ENCODE results near the gene HPDL. TPM values are rescaled to one million over a fixed set of nuclear protein-coding genes. Genes with fewer than 3 reads are reported as not detected.

The HPDL gene
- total and polyA plus RNA-seq, 2 of the 4 experiments (the other 2 are of a cell fraction) = 0.54 to 1.1 TPM

DNA sequence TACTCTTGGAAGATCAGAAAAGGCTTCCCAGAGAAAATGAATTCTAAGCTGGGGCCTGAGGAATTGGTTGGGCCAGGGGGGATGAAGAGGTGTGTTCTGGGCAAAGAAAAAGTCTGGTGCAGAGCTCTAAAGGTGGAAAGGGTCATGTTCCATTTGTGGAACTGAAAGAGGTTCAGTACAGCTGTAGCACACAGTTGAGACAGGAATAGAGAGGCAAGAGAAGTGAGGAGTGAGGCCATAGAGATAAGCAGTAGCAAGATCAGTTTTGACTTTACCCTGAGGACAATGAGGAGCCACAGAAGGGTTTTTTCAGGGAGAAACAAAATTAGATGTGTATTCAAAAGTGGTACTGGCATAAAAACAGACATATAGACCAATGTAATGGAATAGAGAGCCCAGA, 43.9 kb downstream of the HPDL start:
- Histone ChIP-seq H4K5ac (ENCODE audit: low read depth, low read length) (no peak overlapping the region), H3K4me1 (ENCODE audit: control insufficient read depth, insufficient read depth, low read length) (no peaks in the 10 kb centered on the region), H3K36me3 (ENCODE audit: control insufficient read depth, insufficient read depth, low read length) (no peaks in the 10 kb centered on the region), H3K23ac (ENCODE audit: low read depth, low read length) (no peak overlapping the region), H2BK15ac (ENCODE audit: low read depth, low read length) (no peak overlapping the region), H3K18ac (ENCODE audit: low read depth, low read length) (no peak overlapping the region), H3K27me3 (ENCODE audit: control insufficient read depth, insufficient read depth, low read length) (no peaks in the 10 kb centered on the region), H2AFZ (replicated peaks; ENCODE audit: low read length, poor library complexity) (no peak overlapping the region), H2AK9ac (replicated peaks; ENCODE audit: low read depth, low read length, poor library complexity) (no peak overlapping the region), H3K56ac (ENCODE audit: extremely low read depth, insufficient read depth, low read length) (no peak overlapping the region), H4K20me1 (ENCODE audit: insufficient read depth, low read length) (no peaks in the 10 kb centered on the region), H3K9ac (ENCODE audit: low read depth, low read length) (no peak overlapping the region), H2BK5ac (ENCODE audit: low read depth, low read length, poor library complexity, severe bottlenecking) (no peak overlapping the region), H3K4me2 (ENCODE audit: low read depth, low read length) (no peak overlapping the region), H3K4me3 (ENCODE audit: insufficient read depth, low read depth, low read length) (no peak overlapping the region), H3K27ac (ENCODE audit: insufficient read depth, low read length) (no peak overlapping the region), H3K9me1 (ENCODE audit: insufficient read depth, low read length) (no peaks in the 10 kb centered on the region), H3K4ac (ENCODE audit: low read depth, low read length) (no peak overlapping the region), H3K79me1 (ENCODE audit: low read depth in 1 of 2, low read length in 2 of 2) (no peaks in the 10 kb centered on the region), H2BK20ac (ENCODE audit: low read depth, low read length) (no peak overlapping the region), H4K8ac (ENCODE audit: low read depth in 2 of 2, low read length in 2 of 2) (no peak overlapping the region), H4K91ac (ENCODE audit: insufficient read depth, low read depth, low read length) (no peak overlapping the region), H3K9me3 (ENCODE audit: control insufficient read depth, insufficient read depth, low read length) (no peaks in the 10 kb centered on the region), H2AK5ac (ENCODE audit: low read depth, low read length) (no peak overlapping the region), H3K14ac (replicated peaks; ENCODE audit: low read depth, low read length) (no peak overlapping the region), H2BK120ac (ENCODE audit: low read depth, low read length) (no peak overlapping the region)
- in situ Hi-C loops (cut with MboI; ENCODE audit: low sequenced_read_pairs) = no loop called here
- no TSS peak for BruUV-seq (replicated peaks)
- dilution Hi-C loops (cut with HindIII; ENCODE audit: low sequenced_read_pairs, unreplicated experiment) = no loop called here
- DNase-seq (no peak), ATAC-seq (ENCODE audit: low read depth) (no peak)
- TF ChIP-seq ELK1 (IDR thresholded peaks at IDR 0.05; ENCODE audit: borderline replicate concordance, low read depth, low read length) (no peak), RAD21 (IDR thresholded peaks at IDR 0.05; ENCODE audit: low read length) (no peak), RFX5 (IDR thresholded peaks at IDR 0.05; ENCODE audit: low read depth, low read length) (no peak), NFE2L2 (IDR thresholded peaks at IDR 0.05; ENCODE audit: low read depth, low read length) (no peak), CEBPB (IDR thresholded peaks at IDR 0.05; ENCODE audit: low read depth, low read length) (no peak), BHLHE40 (IDR thresholded peaks at IDR 0.05; ENCODE audit: low read depth, low read length) (no peak), CTCF (conservative IDR thresholded peaks at IDR 0.05; ENCODE audit: low read depth, low read length) (no peak), POLR2A (IDR thresholded peaks at IDR 0.05; ENCODE audit: low read depth, low read length) (no peak), SMC3 (IDR thresholded peaks at IDR 0.05; ENCODE audit: low read depth, low read length) (no peak), MAFK (IDR thresholded peaks at IDR 0.05; ENCODE audit: low read depth, low read length) (no peak), MAZ (IDR thresholded peaks at IDR 0.05; ENCODE audit: borderline replicate concordance, low read depth, low read length) (no peak), MXI1 (IDR thresholded peaks at IDR 0.05; ENCODE audit: borderline replicate concordance, low read depth, low read length) (no peak), FOS (IDR thresholded peaks at IDR 0.05; ENCODE audit: low read depth, low read length) (no peak)
- TF ChIP-seq, protein P1, sequence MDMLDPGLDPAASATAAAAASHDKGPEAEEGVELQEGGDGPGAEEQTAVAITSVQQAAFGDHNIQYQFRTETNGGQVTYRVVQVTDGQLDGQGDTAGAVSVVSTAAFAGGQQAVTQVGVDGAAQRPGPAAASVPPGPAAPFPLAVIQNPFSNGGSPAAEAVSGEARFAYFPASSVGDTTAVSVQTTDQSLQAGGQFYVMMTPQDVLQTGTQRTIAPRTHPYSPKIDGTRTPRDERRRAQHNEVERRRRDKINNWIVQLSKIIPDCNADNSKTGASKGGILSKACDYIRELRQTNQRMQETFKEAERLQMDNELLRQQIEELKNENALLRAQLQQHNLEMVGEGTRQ (IDR thresholded peaks at IDR 0.05; ENCODE audit: low read depth, low read length) = no peak
- ChIA-PET POLR2A (ENCODE audit: unreplicated experiment) (interaction anchor here (0.6 to 1.2 kb wide), 2 partner anchors 9 to 115 kb away, joined by 3 read pairs; no protein-coding TSS in a partner anchor), CTCF (no interaction called here)
- intact Hi-C loops (cut with micrococcal nuclease) = no loop called here

All from IMR-90 (cell line).